ENCODE measurements around the gene SDHB. TPM values are rescaled to one million over a fixed set of nuclear protein-coding genes. Genes with fewer than 3 reads are reported as not detected.

Gene SDHB
- total and polyA plus RNA-seq, 2 of the 8 experiments (the other 6 are each of a cell fraction or from before 2014, with no cell fraction given) = 84.0 to 98.7 TPM

DNA sequence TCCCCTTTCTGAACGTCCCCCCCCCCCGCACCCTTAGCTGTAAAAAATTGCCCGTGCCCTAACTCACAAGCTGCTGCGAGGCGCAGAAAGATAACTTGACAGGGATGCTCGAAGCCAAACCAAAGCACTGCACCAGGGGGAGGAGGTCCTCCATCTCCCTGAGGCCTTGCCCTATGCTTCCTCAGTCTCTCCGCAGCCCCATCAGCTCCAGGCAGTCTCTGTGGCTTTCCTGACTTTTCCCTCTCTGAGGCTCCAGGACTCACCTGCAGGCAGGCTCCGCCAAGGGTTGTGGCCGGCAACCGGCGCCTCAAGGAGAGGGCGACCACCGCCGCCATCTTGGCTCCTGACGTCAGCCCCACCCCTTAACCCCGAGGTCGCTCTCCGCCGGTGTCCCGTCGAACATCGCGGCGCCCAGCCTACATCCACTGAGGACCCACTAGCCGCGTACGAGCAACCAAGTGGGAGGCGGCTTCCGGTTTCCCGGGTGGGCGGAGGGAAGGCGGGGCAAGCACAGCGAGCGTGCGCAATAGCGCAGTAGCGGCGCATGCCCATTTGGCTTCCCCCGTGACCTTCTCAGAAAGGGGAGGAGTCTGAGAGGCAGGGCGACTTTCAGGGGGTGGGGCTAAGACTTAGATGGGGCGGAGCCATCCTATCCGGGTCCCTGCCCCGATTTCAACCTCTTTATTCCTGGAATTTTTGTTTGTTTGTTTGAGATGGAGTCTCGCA, at the start of gene SDHB (continued):
- TF ChIP-seq TBP (IDR thresholded peaks at IDR 0.05; ENCODE audit: low read depth, low read length) (0 out of 2 replicates have a peak, but pooled peaks have one; percentile 21), ZNF274 (IDR thresholded peaks at IDR 0.05; ENCODE audit: borderline replicate concordance, extremely low read depth, low read length) (no peak), RXRA (IDR thresholded peaks at IDR 0.05; ENCODE audit: insufficient read depth, low read depth, low read length) (no peak), TCF12 (IDR thresholded peaks at IDR 0.05; ENCODE audit: low read depth, low read length) (no peak), CBX8 (IDR thresholded peaks at IDR 0.05; ENCODE audit: borderline replicate concordance, low read depth, low read length) (no peak), KDM4A (IDR thresholded peaks at IDR 0.05; ENCODE audit: low read depth, low read length, severe bottlenecking) (no peak), RFX5 (IDR thresholded peaks at IDR 0.05; ENCODE audit: borderline replicate concordance, low read depth, low read length) (no peak), JUND (IDR thresholded peaks at IDR 0.05; ENCODE audit: low read length) (peak; percentile 63), ASH2L (IDR thresholded peaks at IDR 0.05; ENCODE audit: low read length) (peak; percentile 37), SIRT6 (IDR thresholded peaks at IDR 0.05; ENCODE audit: low read length) (no peak), PHF8 (conservative IDR thresholded peaks at IDR 0.05; ENCODE audit: low read depth, low read length) (peak; percentile 90), SIX5 (IDR thresholded peaks at IDR 0.05; ENCODE audit: low read depth, low read length) (no peak), TAF1 (IDR thresholded peaks at IDR 0.05; ENCODE audit: low read depth, low read length) (peak; percentile 80), POU5F1 (IDR thresholded peaks at IDR 0.05; ENCODE audit: low read depth, low read length) (no peak), SUZ12 (IDR thresholded peaks at IDR 0.05; ENCODE audit: low read length) (no peak; the same call in 1 of the 2 replicates), BCL11A (IDR thresholded peaks at IDR 0.05; ENCODE audit: low read depth in 2 of 2, low read length in 2 of 2) (no peak), TEAD4 (IDR thresholded peaks at IDR 0.05; ENCODE audit: low read depth, low read length) (no peak), RNF2 (IDR thresholded peaks at IDR 0.05; ENCODE audit: borderline replicate concordance, low read depth, low read length, missing control alignments, poor library complexity, severe bottlenecking) (no peak), YY1 (IDR thresholded peaks at IDR 0.05; ENCODE audit: low read depth, low read length) (peak; percentile 98)
- TF ChIP-seq, protein P1, sequence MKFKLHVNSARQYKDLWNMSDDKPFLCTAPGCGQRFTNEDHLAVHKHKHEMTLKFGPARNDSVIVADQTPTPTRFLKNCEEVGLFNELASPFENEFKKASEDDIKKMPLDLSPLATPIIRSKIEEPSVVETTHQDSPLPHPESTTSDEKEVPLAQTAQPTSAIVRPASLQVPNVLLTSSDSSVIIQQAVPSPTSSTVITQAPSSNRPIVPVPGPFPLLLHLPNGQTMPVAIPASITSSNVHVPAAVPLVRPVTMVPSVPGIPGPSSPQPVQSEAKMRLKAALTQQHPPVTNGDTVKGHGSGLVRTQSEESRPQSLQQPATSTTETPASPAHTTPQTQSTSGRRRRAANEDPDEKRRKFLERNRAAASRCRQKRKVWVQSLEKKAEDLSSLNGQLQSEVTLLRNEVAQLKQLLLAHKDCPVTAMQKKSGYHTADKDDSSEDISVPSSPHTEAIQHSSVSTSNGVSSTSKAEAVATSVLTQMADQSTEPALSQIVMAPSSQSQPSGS (IDR thresholded peaks at IDR 0.05; ENCODE audit: low read length) = no peak
- TF ChIP-seq, protein P2, sequence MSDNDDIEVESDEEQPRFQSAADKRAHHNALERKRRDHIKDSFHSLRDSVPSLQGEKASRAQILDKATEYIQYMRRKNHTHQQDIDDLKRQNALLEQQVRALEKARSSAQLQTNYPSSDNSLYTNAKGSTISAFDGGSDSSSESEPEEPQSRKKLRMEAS (IDR thresholded peaks at IDR 0.05) = no peak
